Ramos (cell line): ENCODE results near the gene CCL16.
"Not testable (repeated sequence)": the region's sequence is repeated elsewhere in the genome, so short reads cannot be mapped to it uniquely, and the experiment has no call there.

ENCODE experiments used
- in situ Hi-C: fragments of 300-500 bp; cut with MboI; formaldehyde crosslinking; loops from one replicate; pipeline ENCODE4 v1.14.3; 2022; ENCODE audit warnings: low sequenced_read_pairs; ENCODE audit not compliant: unreplicated experiment

Gene CCL16

GRCh38 chr17:35981246-35981645 lies at the start of gene CCL16:
TSS of gene CCL16 (minus strand) at chr17:35981497. CDS start at chr17:35981420, 77 bp downstream.
- in situ Hi-C loops, result no loop called here

GRCh38 chr17:36030956-36031355 lies 49.7 kb upstream of the CCL16 start:
- in situ Hi-C loops, result no loop called here

GRCh38 chr17:36027761-36028160 lies 46.5 kb upstream of the CCL16 start:
- in situ Hi-C loops, result no loop called here

- in situ Hi-C loops, result no loop called here
These were observed 43.0 kb upstream of the CCL16 start for GRCh38 chr17:36024106-36024869.

GRCh38 chr17:36019423-36019822 lies 38.1 kb upstream of the CCL16 start:
- in situ Hi-C loops, result no loop called here

- in situ Hi-C loops, result no loop called here
These were observed 36.5 kb upstream of the CCL16 start, which contains the start of gene CCL23 for GRCh38 chr17:36017799-36018198. TSS of gene CCL23 (minus strand) at chr17:36017972. CDS start at chr17:36017897, 75 bp downstream.

- in situ Hi-C loops, result no loop called here
These were observed 35.3 kb upstream of the CCL16 start for GRCh38 chr17:36016555-36016954.

- in situ Hi-C loops, result not testable (repeated sequence)
These were observed 34.6 kb upstream of the CCL16 start for GRCh38 chr17:36015895-36016294.

GRCh38 chr17:36014946-36015345 lies 33.6 kb upstream of the CCL16 start:
- in situ Hi-C loops, result no loop called here

GRCh38 chr17:36011201-36011600 lies 29.9 kb upstream of the CCL16 start:
- in situ Hi-C loops, result no loop called here

GRCh38 chr17:36008998-36009665 lies 27.8 kb upstream of the CCL16 start:
- in situ Hi-C loops, result no loop called here

- in situ Hi-C loops, result no loop called here
These were observed 23.4 kb upstream of the CCL16 start for GRCh38 chr17:36004594-36005108.

- in situ Hi-C loops, result no loop called here
These were observed 21.3 kb upstream of the CCL16 start for GRCh38 chr17:36002631-36003030.

GRCh38 chr17:36001862-36002603 lies 20.7 kb upstream of the CCL16 start:
- in situ Hi-C loops, result no loop called here

- in situ Hi-C loops, result no loop called here
These were observed 19.9 kb upstream of the CCL16 start, which contains the start of gene CCL15 for GRCh38 chr17:36001110-36001771. TSS of gene CCL15 (minus strand) at chr17:36001553. CDS start at chr17:36001492, 61 bp downstream.

GRCh38 chr17:36000732-36001109 lies 19.4 kb upstream of the CCL16 start:
- in situ Hi-C loops, result no loop called here

GRCh38 chr17:35998756-35999155 lies 17.5 kb upstream of the CCL16 start:
- in situ Hi-C loops, result no loop called here

GRCh38 chr17:35998018-35998545 lies 16.8 kb upstream of the CCL16 start:
- in situ Hi-C loops, result no loop called here

GRCh38 chr17:35995346-35995745 lies 14.0 kb upstream of the CCL16 start:
- in situ Hi-C loops, result not testable (repeated sequence)

GRCh38 chr17:35991075-35991474 lies 9.8 kb upstream of the CCL16 start:
- in situ Hi-C loops, result no loop called here
